ENCODE measurements around the gene NUP133.

GRCh38 chr1:229553621-229554130 lies 45.5 kb upstream of the NUP133 start:
- TF ChIP-seq TAF1 (IDR thresholded peaks at IDR 0.05; ENCODE audit: borderline replicate concordance, low read depth, low read length) (no peak), POLR2A (IDR thresholded peaks at IDR 0.05; ENCODE audit: low read depth, low read length) (no peak), POLR2AphosphoS5 (IDR thresholded peaks at IDR 0.05; ENCODE audit: low read depth, low read length) (no peak)

Measured in GM12892 (cell line).